ENCODE measurements around the gene CPM. TPM values are rescaled to one million over a fixed set of nuclear protein-coding genes. Genes with fewer than 3 reads are reported as not detected.

Gene CPM
- total and polyA plus RNA-seq, 10 of the 15 experiments (the other 5 are each of a cell fraction or from before 2014, with no cell fraction given): 0.06 to 1.7 (median 0.41) TPM

DNA sequence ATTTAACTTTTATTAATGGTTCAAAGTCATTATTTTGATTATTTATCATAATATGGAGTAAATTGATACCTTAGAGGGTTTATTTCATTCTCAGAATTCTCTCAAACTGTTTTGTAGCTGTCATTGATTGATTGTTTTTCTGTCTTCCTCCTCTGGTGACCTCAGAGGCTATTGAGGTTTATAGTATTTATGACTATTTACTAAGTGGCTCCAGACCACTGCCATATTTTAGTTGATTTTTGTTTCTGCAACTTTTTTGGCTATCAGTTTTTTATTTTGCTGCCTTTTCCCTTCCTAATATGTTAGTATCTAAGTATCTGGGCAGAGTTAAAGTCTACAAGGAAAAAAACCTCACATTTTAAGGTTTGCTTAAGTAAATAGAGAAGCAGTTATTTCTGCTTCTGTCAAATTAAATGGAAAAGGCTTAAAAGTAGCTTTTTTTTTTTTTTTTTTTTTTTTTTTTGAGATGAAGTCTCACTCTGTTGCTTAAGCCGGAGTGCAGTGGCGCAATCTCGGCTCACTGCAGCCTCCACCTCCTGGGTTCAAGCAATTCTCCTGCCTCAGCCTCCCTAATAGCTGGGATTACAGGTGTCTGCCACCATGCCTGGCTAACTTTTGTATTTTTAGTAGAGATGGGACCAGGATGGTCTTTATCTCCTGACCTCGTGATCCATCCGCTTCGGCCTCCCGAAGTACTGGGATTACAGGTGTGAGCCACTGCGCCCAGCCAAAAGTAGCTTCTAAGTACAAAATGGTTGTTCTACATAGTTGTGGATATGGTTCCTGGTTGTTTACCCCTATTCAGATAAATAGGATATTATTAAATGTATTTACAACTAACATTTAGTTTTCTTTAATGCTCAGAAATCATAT is 116.8 kb downstream of the CPM start:
- ChIA-PET RAD21 (ENCODE audit: unreplicated experiment) (interaction anchor here (1.9 kb wide), 1 partner anchor 14 kb away, joined by 7 read pairs; no protein-coding TSS in a partner anchor), SMC1A (ENCODE audit: uncharacterized antibody, unreplicated experiment) (interaction anchor here (0.8 to 4.6 kb wide), 5 partner anchors 7 to 70 kb away, joined by 3 to 20 read pairs (median 3); partner anchors contain the start of gene SLC35E3), POLR2A (interaction anchor here (0.5 to 1.2 kb wide), 5 partner anchors 8 to 340 kb away, joined by 3 to 5 read pairs (median 4); partner anchors contain the start of gene MDM2), CTCF (interaction anchor here (0.5 to 12.4 kb wide), 4 partner anchors 9 to 170 kb away, joined by 3 to 156 read pairs (median 5); partner anchors contain the start of gene MDM2)
- no peak overlapping the region; the same call in 1 of the 2 replicates for H3K4me2 ChIP-seq (ENCODE audit: control insufficient read depth, insufficient read depth)
- no peak for FAIRE-seq
- 0 out of 3 replicates have a peak, but pooled peaks have one; percentile 10 for ATAC-seq
- no peaks in the 10 kb centered on the region for H3K4me1 ChIP-seq (ENCODE audit: control insufficient read depth, insufficient read depth, low read length)
- intact Hi-C loops (cut with micrococcal nuclease; ENCODE audit: unreplicated experiment): no loop called here
- 94% methylated on average over 8 of the region's 8 CpGs for WGBS (ENCODE audit: insufficient coverage, insufficient replicate concordance, low lambda C conversion rate, missing lambda C conversion rate)
- no peak overlapping the region for H2AFZ ChIP-seq (ENCODE audit: control insufficient read depth, low read depth, low read length)
- H3K79me2 ChIP-seq (ENCODE audit: control insufficient read depth, insufficient read depth, low read length): peaks cover 73% of the 10 kb centered on the region
- H3K9ac ChIP-seq (ENCODE audit: control insufficient read depth, insufficient read depth, low read length): no peak overlapping the region
- no peak for DNase-seq (ENCODE audit: low read depth, low spot score)
- TF ChIP-seq NFXL1 (IDR thresholded peaks at IDR 0.05; ENCODE audit: borderline replicate concordance) (no peak), POLR2AphosphoS5 (IDR thresholded peaks at IDR 0.05; ENCODE audit: low read length) (peak; percentile 73; the same call in 1 of the 2 replicates)
- TF ChIP-seq, protein P1, sequence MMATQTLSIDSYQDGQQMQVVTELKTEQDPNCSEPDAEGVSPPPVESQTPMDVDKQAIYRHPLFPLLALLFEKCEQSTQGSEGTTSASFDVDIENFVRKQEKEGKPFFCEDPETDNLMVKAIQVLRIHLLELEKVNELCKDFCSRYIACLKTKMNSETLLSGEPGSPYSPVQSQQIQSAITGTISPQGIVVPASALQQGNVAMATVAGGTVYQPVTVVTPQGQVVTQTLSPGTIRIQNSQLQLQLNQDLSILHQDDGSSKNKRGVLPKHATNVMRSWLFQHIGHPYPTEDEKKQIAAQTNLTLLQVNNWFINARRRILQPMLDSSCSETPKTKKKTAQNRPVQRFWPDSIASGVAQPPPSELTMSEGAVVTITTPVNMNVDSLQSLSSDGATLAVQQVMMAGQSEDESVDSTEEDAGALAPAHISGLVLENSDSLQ (IDR thresholded peaks at IDR 0.05): peak; percentile 84
- no peaks in the 10 kb centered on the region for H3K27me3 ChIP-seq (replicated peaks in 1 of 2; ENCODE audit: control insufficient read depth in 2 of 2, insufficient read depth in 2 of 2, low read length in 1 of 2)
- in situ Hi-C loops (cut with MboI): no loop called here
- H3K27ac ChIP-seq (ENCODE audit: control insufficient read depth, insufficient read depth): no peak overlapping the region
- no peaks in the 10 kb centered on the region; the same call in 1 of the 2 replicates for H4K20me1 ChIP-seq (ENCODE audit: control insufficient read depth, insufficient read depth)
- BruUV-seq (replicated peaks): no TSS peak
- no peaks in the 10 kb centered on the region for H3K9me3 ChIP-seq (replicated peaks; ENCODE audit: control insufficient read depth, insufficient read depth, low read length)
- H3K4me3 ChIP-seq: no peak overlapping the region
- peaks cover 3 to 52% of the 10 kb centered on the region in 2 experiments for H3K36me3 ChIP-seq (ENCODE audit: control insufficient read depth in 2 of 2, insufficient read depth in 2 of 2, low read length in 1 of 2)

All from GM12878 (cell line).